Left kidney (tissue), 2 donors: ENCODE measurements around the gene PSMD3. TPM values are rescaled to one million over a fixed set of nuclear protein-coding genes. Genes with fewer than 3 reads are reported as not detected.
"Not testable (repeated sequence)": the region's sequence is repeated elsewhere in the genome, so short reads cannot be mapped to it uniquely, and the experiment has no call there.

ENCODE experiments used
- DNase-seq: peaks from one replicate; pipeline ENCODE4 v3.0.0-alpha.2; 2013
- polyA plus RNA-seq: library from polyadenylated mRNA; unstranded; fragments of 120-200 nt; gene quantifications from one replicate; pipeline ENCODE4 v1.2.1, GENCODE V29; 2013; ENCODE audit not compliant: insufficient read length

The PSMD3 gene
- polyA plus RNA-seq, 1 donor, result 106 TPM

DNA sequence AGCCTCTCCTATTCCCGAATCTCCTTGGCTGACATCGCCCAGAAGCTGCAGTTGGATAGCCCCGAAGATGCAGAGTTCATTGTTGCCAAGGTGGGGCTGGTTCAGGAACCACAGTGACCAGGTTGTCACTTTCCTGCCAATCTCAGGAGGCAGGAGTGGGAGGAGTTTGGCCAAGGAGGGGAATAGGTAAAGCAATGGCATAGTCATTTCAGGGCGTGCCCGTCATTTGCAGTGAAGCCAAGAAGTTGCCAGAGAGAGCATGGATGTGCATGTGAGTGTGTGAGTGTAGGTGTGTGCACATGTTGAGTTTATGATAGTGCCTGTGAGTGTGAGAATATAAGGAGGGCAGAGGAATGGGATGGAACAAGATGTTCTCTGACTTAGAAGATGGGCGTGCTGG is 14.8 kb downstream of the PSMD3 start:
- DNase-seq, result no peak

DNA sequence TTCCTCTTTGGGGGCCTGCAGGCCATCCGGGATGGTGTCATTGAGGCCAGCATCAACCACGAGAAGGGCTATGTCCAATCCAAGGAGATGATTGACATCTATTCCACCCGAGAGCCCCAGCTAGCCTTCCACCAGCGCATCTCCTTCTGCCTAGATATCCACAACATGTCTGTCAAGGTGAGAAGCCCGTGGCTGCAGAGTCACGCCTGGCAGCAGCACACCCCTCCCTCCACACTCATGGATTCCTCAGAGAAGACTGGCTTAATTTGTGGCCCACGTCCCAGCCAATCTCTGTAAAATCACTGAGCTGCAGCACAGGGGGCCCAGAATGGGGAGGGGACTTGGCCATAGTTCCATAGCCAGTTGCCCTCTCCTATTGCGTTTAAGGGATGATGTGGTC is 15.6 kb downstream of the PSMD3 start:
- DNase-seq, result no peak

DNA sequence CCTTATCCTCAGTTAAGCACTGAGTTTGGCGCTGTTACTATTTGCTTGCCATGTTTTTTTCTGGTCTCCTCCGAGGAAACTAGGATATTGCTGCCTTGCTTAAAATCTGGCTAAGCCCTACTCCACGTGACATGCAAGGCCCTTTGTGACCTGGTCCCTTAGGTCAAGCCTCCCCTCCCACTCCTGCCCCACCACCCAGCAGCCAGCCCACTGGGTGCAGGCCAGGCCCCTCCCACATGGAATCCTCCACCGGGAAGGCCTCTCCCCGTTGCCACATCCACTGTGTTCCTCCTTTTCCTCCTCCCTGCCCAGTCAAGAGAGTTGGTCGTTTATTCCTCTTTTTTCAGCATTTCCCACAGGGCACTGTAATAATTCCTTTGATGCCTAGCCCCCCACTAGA is 16.2 kb downstream of the PSMD3 start:
- no peak for DNase-seq

DNA sequence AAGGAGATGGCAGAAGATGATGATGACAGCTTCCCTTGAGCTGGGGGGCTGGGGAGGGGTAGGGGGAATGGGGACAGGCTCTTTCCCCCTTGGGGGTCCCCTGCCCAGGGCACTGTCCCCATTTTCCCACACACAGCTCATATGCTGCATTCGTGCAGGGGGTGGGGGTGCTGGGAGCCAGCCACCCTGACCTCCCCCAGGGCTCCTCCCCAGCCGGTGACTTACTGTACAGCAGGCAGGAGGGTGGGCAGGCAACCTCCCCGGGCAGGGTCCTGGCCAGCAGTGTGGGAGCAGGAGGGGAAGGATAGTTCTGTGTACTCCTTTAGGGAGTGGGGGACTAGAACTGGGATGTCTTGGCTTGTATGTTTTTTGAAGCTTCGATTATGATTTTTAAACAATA is 16.9 kb downstream of the PSMD3 start:
- DNase-seq, result no peak

DNA sequence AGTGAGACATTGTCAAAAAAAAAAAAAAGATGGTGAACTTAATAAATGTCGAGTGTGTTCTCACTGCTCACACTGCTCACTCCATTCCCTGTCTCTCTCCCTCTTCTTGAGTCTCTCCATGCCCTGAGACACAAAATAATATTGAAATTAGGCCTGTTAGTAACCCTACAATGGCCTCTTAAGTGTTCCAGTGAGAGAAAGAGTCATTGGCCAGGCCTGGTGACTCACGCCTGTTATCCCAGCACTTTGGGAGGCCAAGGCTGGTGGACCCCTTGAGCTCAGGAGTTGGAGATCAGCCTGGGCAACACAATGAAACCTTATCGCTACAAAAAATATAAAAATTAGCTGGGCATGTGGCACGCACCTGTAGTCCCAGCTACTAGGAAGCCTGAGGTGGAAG is 18.5 kb downstream of the PSMD3 start:
- no peak for DNase-seq

DNA sequence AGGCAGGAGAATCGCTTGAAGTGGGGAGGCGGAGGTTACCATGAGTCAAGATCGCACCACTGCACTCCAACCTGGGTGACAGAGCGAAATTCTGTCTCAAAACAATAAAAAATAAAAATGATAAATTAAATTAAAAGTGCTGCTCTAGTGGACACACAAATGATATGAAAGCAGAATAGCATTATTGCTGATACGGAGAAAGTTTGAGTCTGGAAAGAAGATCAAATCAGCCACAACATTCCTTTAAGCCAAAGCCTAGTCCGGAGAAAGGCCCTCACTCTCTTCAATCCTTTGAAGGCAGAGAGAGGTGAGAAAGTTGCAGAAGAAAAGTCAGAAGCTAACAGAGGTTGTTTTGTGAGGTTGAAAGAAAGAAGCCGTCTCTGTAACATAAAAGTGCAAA is 19.6 kb downstream of the PSMD3 start:
- DNase-seq, result no peak

DNA sequence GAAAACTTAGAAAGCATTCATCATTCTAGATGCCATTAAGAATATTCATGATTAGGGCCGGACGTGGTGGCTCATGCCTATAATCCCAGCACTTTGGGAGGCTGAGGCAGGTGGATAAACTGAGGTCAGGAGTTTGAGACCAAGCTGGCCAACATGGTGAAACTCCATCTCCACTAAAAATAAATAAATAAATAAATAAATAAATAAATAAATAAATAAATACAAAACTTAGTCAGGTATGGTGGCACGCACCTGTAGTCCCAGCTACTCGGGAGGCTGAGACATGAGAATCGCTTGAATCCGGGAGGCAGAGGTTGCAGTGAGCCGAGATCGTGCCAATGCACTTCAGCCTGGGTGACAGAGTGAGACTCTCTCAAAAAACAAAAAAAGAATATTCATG is 20.7 kb downstream of the PSMD3 start:
- DNase-seq, result not testable (repeated sequence)

DNA sequence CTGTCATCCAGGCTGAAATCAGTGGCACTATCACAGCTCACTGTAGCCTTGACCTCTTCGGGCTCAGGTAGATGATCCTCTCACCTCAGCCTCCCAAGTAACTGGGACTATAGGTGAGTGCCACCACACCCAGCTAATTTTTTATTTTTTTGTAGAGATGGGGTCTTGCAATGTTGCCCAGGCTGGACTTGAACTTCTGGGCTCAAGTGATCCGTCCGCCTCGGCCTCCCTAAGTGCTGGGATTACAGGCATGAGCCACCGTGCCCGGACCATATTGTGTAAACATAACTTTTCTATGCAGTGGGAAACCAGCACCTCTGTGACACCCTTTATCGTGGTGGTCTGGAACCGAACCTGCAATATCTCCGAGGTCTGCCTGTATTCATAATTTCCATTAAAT is 23.5 kb downstream of the PSMD3 start:
- DNase-seq, result no peak

DNA sequence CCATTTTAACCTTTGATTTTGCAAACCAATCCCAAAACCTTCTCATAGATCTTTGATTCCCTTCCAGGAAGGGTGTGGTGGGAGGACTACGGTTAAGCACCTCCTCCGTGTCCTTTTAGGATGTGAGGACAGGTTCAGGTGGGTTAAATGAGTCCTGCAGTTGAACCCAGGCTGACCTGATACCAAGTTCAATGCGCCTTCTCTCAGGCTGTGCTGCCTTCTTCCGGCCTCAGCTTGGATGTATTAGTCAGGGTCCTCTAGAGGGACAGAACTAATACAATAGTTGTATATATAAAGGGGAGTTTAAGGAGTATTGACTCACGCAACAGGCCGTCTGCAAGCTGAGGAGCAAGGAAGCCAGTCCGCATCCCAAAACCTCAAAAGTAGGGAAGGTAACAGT is 24.1 kb downstream of the PSMD3 start:
- DNase-seq, result no peak

DNA sequence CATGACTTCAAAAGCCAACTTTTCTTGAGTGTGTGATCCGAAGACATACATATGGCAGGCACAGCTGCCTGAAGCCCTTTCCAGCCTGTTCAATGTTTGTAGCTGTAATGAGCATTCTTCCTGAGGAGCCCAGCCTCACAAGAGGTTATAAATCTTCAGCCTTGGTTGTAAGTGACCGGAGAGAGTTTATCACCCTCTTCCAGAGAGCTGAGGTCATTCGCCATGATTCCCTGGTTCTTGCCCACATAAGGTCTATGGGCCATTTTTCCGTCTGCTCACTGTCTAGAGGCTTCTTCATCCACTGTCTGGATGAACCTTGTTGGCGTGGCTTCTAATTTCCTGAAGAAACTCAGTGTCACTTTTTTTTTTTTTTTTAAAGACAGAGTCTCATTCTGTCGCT is 24.9 kb downstream of the PSMD3 start:
- DNase-seq, result no peak

DNA sequence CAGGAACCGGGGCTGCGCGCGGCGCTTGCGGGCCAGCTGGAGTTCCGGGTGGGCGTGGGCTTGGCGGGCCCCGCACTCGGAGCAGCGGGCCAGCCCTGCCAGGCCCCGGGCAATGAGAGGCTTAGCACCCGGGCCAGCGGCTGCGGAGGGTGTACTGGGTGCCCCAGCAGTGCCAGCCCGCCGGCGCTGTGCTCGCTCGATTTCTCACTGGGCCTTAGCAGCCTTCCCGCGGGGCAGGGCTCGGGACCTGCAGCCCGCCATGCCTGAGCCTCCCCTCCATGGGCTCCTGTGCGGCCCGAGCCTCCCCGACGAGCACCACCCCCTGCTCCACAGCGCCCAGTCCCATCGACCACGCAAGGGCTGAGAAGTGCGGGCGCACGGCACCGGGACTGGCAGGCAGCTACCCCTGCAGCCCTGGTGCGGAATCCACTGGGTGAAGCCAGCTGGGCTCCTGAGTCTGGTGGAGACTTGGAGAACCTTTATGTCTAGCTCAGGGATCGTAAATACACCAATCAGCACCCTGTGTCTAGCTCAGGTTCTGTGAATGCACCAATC is 30.4 kb downstream of the PSMD3 start:
- not testable (repeated sequence) for DNase-seq

DNA sequence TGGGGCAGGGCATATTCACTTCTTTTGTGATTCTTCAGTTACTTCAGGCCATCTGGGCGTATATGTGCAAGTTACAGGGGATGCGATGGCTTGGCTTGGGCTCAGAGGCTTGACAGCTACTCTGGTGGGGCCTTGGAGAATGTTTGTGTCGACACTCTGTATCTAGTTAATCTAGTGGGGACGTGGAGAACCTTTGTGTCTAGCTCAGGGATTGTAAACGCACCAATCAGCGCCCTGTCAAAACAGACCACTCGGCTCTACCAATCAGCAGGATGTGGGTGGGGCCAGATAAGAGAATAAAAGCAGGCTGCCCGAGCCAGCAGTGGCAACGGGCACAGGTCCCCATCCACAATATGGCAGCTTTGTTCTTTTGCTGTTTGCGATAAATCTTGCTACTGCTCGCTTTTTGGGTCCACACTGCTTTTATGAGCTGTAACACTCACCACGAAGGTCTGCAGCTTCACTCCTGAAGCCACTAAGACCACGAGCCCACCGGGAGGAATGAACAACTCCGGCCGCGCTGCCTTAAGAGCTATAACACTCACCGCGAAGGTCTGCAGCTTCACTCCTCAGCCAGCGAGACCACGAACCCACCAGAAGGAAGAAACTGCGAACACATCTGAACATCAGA is 31.5 kb downstream of the PSMD3 start:
- not testable (repeated sequence) for DNase-seq

DNA sequence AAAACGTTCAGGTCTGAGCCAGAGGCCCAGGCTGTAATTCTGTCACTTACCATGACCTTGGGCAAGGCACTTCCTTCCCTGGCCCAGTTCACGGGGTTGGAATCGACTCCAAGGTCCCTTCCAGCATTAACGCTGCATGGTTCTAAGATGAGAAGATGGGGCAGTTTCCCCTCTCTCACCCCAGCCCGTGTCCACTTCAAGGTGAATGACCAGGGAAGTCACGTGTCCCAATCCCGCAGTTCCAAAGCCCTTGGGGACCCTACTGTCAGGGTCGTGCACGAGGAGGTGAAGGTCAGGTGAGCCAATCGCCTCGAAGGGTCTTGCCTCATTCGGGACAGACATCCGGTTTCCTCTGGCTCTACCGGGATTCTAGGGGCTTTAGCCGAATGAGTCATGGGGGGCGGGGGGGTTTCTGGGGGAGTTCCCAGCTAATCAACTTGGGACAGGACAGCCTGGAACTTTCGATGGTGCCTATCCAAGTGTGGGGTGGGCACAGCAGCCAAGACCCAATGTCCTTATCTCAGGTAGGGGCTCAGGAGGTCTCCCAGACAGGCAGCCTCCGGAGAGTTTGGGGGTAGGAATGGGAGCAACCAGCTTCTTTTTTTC is 33.9 kb downstream of the PSMD3 start:
- DNase-seq, result no peak

DNA sequence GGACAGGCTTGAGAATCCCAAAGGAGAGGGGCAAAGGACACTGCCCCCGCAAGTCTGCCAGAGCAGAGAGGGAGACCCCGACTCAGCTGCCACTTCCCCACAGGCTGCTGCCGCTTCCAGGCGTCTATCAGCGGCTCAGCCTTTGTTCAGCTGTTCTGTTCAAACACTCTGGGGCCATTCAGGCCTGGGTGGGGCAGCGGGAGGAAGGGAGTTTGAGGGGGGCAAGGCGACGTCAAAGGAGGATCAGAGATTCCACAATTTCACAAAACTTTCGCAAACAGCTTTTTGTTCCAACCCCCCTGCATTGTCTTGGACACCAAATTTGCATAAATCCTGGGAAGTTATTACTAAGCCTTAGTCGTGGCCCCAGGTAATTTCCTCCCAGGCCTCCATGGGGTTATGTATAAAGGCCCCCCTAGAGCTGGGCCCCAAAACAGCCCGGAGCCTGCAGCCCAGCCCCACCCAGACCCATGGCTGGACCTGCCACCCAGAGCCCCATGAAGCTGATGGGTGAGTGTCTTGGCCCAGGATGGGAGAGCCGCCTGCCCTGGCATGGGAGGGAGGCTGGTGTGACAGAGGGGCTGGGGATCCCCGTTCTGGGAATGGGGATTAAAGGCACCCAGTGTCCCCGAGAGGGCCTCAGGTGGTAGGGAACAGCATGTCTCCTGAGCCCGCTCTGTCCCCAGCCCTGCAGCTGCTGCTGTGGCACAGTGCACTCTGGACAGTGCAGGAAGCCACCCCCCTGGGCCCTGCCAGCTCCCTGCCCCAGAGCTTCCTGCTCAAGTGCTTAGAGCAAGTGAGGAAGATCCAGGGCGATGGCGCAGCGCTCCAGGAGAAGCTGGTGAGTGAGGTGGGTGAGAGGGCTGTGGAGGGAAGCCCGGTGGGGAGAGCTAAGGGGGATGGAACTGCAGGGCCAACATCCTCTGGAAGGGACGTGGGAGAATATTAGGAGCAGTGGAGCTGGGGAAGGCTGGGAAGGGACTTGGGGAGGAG is 34.7 kb downstream of the PSMD3 start, which contains the start of gene CSF3:
CSF3 (plus strand) TSS at position 436 of the 993 bp plus-strand sequence; CDS start at position 471, 35 bp downstream.
- DNase-seq, result no peak

DNA sequence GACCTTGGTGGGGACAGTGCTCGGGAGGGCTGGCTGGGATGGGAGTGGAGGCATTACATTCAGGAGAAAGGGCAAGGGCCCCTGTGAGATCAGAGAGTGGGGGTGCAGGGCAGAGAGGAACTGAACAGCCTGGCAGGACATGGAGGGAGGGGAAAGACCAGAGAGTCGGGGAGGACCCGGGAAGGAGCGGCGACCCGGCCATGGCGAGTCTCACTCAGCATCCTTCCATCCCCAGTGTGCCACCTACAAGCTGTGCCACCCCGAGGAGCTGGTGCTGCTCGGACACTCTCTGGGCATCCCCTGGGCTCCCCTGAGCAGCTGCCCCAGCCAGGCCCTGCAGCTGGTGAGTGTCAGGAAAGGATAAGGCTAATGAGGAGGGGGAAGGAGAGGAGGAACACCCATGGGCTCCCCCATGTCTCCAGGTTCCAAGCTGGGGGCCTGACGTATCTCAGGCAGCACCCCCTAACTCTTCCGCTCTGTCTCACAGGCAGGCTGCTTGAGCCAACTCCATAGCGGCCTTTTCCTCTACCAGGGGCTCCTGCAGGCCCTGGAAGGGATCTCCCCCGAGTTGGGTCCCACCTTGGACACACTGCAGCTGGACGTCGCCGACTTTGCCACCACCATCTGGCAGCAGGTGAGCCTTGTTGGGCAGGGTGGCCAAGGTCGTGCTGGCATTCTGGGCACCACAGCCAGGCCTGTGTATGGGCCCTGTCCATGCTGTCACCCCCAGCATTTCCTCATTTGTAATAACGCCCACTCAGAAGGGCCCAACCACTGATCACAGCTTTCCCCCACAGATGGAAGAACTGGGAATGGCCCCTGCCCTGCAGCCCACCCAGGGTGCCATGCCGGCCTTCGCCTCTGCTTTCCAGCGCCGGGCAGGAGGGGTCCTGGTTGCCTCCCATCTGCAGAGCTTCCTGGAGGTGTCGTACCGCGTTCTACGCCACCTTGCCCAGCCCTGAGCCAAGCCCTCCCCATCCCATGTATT is 35.7 kb downstream of the PSMD3 start:
- no peak for DNase-seq

DNA sequence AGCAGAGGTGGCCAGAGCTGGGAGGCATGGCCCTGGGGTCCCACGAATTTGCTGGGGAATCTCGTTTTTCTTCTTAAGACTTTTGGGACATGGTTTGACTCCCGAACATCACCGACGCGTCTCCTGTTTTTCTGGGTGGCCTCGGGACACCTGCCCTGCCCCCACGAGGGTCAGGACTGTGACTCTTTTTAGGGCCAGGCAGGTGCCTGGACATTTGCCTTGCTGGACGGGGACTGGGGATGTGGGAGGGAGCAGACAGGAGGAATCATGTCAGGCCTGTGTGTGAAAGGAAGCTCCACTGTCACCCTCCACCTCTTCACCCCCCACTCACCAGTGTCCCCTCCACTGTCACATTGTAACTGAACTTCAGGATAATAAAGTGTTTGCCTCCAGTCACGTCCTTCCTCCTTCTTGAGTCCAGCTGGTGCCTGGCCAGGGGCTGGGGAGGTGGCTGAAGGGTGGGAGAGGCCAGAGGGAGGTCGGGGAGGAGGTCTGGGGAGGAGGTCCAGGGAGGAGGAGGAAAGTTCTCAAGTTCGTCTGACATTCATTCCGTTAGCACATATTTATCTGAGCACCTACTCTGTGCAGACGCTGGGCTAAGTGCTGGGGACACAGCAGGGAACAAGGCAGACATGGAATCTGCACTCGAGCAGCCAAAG is 36.9 kb downstream of the PSMD3 start:
- DNase-seq, result no peak

DNA sequence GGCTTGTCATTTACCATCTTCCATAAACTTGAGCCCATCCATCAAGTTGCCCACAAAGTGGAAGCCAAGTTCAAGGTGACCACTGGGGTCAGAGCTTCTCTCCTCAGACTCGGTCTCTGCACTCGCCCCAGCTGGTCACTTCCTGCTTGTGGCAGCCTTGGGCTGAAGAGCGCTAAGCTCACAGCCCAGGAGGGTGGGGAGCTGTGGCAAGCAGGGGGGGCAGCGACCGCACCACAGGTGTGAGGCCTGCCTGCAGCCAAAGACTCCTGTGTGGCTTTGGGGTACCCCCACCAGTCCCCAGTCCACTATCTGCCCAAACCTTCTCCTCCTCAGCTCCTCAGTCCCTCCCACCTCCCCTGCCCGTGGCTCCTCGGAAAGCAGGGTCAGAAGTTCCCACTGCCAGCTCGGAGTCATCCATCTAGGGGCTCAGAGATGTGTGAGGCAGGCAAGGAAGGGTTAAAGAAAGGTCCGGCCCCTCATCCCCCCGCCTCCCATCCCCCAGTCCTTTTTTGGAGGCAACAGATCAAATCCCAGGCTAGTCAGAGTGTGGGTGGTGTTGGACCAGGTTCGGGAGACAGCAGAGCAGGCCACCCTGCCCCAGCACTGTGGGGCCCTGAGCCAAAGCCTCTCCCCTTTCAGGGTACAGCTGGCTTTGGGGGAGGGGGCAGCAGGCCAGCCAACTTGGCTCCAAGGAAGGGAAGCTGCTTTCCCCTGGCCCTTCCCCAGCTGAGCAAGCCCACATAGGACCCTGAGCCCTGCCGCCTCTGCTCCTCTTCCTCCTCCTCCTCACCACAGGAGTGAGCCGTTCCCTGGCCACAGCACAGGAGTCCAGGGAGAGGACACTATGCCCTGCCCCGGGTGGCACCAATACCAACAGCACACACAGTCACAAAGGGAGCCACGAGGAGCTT is 37.9 kb downstream of the PSMD3 start:
- no peak for DNase-seq

DNA sequence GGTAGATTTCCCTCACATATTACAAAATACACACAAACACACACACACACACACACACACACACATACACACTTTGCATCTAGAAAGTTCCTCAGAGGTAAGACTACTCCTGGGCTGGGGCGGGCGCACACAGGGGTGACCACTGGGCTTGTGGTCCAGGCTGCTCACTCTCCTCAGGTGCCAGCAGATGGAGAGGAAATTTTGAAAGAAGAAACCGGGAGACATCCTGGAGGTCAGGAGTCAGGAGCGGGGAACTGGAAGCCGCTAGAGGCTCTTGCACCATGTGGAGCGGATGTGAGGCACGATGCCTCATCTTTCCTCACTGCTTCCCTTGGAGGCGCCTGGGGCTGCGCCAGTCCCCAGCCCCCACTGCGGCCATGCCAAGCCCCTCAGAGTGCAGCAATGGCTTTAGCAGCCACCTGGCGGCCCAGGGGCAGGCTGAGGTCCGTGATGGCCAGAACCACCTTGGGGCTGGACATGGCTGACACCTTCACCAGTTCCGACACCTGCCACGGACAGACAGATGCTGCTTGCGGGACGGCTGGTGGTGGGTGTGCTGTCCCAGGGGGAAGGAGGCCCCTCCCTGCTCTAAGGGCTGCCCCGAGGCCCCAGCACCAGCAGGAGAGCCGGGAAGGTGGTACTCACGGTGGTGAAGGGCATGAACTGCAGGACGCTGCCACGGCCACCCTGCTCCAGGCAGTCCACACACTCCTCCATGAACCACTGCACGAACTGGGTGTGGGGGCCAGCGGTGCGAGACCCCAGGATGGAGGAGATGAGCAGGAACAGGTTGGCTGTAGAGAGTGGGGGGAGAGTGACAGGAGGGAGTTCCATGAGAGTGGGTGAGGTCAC is 38.8 kb downstream of the PSMD3 start:
- no peak for DNase-seq

DNA sequence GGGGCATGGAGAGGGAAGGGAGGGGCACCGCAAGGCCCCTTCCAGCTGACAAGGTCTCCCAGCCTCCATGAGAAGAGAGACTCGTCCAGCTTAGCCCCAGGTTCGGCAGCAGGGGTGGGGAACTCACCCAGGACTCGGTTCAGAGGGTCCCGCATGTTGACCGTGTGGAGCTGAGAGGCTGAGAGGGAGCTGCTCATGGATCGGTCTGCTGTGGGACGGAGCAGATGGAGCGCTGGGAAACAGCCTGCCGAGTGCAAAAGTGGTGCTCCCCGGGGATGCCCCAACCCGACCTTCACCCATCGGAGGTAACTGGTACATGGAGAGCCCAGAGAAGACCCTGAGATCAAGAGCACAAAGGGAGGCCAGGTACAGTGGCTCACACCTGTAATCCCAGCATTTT is 39.5 kb downstream of the PSMD3 start:
- no peak for DNase-seq
